ENCODE results near the gene MALAT1. TPM values are rescaled to one million over a fixed set of nuclear protein-coding genes. Genes with fewer than 3 reads are reported as not detected.
A peak's percentile ranks its signal among the peaks of the same experiment; 100 is the strongest.

Gene MALAT1
- total and polyA plus RNA-seq, 2 of the 13 experiments (the other 11 are each of a cell fraction or from before 2014, with no cell fraction given) = 143 to 1,237 TPM

DNA sequence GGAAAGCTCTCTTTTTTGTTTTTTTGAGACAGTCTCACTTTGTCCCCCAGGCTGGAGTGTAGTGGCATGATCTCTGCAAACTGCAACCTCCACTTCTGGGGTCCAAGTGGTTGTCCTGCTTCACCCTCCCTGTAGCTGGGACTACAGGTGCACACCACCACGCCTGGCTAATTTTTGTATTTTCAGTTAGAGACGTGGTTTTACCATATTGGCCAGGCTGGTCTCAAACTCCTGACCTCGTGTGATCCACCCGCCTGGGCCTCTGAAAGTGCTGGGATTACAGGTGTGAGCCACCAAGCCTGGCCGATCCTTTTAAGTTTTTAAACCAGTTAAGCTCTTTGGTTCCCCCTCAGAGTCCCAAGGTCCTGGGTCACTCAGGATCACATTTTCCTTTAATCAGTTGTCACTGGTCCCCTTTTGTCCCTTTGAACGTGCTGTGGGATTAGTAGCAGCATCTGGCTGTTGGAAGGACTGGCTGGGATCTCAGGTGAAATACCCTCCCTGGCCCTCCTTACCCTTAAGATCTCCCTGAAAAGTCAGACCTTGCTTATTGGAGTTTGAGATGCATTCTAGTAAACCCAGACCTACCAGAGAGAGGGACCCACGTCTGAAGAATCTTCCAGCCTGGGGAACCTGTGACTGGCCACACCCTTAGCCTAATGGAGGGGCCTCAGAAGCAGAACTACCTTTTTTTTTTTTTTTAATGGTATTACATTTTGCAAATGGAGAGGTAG, 8.1 kb downstream of the MALAT1 start (continued):
- TF ChIP-seq, protein P1, sequence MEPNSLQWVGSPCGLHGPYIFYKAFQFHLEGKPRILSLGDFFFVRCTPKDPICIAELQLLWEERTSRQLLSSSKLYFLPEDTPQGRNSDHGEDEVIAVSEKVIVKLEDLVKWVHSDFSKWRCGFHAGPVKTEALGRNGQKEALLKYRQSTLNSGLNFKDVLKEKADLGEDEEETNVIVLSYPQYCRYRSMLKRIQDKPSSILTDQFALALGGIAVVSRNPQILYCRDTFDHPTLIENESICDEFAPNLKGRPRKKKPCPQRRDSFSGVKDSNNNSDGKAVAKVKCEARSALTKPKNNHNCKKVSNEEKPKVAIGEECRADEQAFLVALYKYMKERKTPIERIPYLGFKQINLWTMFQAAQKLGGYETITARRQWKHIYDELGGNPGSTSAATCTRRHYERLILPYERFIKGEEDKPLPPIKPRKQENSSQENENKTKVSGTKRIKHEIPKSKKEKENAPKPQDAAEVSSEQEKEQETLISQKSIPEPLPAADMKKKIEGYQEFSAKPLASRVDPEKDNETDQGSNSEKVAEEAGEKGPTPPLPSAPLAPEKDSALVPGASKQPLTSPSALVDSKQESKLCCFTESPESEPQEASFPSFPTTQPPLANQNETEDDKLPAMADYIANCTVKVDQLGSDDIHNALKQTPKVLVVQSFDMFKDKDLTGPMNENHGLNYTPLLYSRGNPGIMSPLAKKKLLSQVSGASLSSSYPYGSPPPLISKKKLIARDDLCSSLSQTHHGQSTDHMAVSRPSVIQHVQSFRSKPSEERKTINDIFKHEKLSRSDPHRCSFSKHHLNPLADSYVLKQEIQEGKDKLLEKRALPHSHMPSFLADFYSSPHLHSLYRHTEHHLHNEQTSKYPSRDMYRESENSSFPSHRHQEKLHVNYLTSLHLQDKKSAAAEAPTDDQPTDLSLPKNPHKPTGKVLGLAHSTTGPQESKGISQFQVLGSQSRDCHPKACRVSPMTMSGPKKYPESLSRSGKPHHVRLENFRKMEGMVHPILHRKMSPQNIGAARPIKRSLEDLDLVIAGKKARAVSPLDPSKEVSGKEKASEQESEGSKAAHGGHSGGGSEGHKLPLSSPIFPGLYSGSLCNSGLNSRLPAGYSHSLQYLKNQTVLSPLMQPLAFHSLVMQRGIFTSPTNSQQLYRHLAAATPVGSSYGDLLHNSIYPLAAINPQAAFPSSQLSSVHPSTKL (CRISPR knock-in tag; IDR thresholded peaks at IDR 0.05) = no peak
- TF ChIP-seq TP53 (CRISPR knock-in tag; conservative IDR thresholded peaks at IDR 0.05) (no peak), CREM (IDR thresholded peaks at IDR 0.05) (peak; percentile 22; the same call in 1 of the 2 replicates), CREM (CRISPR knock-in tag; IDR thresholded peaks at IDR 0.05) (no peak), FIP1L1 (IDR thresholded peaks at IDR 0.05; ENCODE audit: borderline replicate concordance, insufficient read depth, low read depth, low read length) (no peak; the same call in 1 of the 2 replicates), ZNF709 (CRISPR knock-in tag; IDR thresholded peaks at IDR 0.05) (no peak), TCF12 (IDR thresholded peaks at IDR 0.05) (no peak), TCF12 (CRISPR knock-in tag; IDR thresholded peaks at IDR 0.05) (no peak), ZNF432 (CRISPR knock-in tag; IDR thresholded peaks at IDR 0.05; ENCODE audit: borderline replicate concordance) (no peak), MEIS2 (CRISPR knock-in tag; IDR thresholded peaks at IDR 0.05) (no peak), ZNF567 (CRISPR knock-in tag; IDR thresholded peaks at IDR 0.05; ENCODE audit: borderline replicate concordance) (no peak), ZZZ3 (CRISPR knock-in tag; IDR thresholded peaks at IDR 0.05; ENCODE audit: borderline replicate concordance) (no peak), FOXA1 (IDR thresholded peaks at IDR 0.05) (no peak), FOXA1 (CRISPR knock-in tag; IDR thresholded peaks at IDR 0.05) (no peak), ZNF343 (CRISPR knock-in tag; IDR thresholded peaks at IDR 0.05) (no peak), ZEB1 (IDR thresholded peaks at IDR 0.05; ENCODE audit: insufficient replicate concordance, low read depth) (no peak), DMAP1 (CRISPR knock-in tag; IDR thresholded peaks at IDR 0.05) (0 out of 2 replicates have a peak, but pooled peaks have one; percentile 7)
- TF ChIP-seq, protein P2, sequence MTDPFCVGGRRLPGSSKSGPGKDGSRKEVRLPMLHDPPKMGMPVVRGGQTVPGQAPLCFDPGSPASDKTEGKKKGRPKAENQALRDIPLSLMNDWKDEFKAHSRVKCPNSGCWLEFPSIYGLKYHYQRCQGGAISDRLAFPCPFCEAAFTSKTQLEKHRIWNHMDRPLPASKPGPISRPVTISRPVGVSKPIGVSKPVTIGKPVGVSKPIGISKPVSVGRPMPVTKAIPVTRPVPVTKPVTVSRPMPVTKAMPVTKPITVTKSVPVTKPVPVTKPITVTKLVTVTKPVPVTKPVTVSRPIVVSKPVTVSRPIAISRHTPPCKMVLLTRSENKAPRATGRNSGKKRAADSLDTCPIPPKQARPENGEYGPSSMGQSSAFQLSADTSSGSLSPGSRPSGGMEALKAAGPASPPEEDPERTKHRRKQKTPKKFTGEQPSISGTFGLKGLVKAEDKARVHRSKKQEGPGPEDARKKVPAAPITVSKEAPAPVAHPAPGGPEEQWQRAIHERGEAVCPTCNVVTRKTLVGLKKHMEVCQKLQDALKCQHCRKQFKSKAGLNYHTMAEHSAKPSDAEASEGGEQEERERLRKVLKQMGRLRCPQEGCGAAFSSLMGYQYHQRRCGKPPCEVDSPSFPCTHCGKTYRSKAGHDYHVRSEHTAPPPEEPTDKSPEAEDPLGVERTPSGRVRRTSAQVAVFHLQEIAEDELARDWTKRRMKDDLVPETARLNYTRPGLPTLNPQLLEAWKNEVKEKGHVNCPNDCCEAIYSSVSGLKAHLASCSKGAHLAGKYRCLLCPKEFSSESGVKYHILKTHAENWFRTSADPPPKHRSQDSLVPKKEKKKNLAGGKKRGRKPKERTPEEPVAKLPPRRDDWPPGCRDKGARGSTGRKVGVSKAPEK (CRISPR knock-in tag; IDR thresholded peaks at IDR 0.05; ENCODE audit: borderline replicate concordance) = peak; percentile 27; the same call in 1 of the 2 replicates
- TF ChIP-seq, protein P3, sequence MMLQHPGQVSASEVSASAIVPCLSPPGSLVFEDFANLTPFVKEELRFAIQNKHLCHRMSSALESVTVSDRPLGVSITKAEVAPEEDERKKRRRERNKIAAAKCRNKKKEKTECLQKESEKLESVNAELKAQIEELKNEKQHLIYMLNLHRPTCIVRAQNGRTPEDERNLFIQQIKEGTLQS (CRISPR knock-in tag; IDR thresholded peaks at IDR 0.05) = no peak
- TF ChIP-seq, protein P4, sequence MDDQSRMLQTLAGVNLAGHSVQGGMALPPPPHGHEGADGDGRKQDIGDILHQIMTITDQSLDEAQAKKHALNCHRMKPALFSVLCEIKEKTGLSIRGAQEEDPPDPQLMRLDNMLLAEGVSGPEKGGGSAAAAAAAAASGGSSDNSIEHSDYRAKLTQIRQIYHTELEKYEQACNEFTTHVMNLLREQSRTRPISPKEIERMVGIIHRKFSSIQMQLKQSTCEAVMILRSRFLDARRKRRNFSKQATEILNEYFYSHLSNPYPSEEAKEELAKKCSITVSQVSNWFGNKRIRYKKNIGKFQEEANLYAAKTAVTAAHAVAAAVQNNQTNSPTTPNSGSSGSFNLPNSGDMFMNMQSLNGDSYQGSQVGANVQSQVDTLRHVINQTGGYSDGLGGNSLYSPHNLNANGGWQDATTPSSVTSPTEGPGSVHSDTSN (CRISPR knock-in tag; IDR thresholded peaks at IDR 0.05; ENCODE audit: borderline replicate concordance) = no peak
- TF ChIP-seq, protein P5, sequence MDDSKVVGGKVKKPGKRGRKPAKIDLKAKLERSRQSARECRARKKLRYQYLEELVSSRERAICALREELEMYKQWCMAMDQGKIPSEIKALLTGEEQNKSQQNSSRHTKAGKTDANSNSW (CRISPR knock-in tag; IDR thresholded peaks at IDR 0.05; ENCODE audit: borderline replicate concordance) = no peak

Measured in HepG2 (cell line).